Naive B cell (primary cell): Measurements from ENCODE around the gene SH3BP1. TPM values are rescaled to one million over a fixed set of nuclear protein-coding genes. Genes with fewer than 3 reads are reported as not detected.
"Not testable (repeated sequence)": the region's sequence is repeated elsewhere in the genome, so short reads cannot be mapped to it uniquely, and the experiment has no call there.

ENCODE experiments used
- ATAC-seq, 2 donors: fragments of 150-1000 bp; cut with Tn5 transposase; 2 replicates each; pipeline ENCODE4 v1.10.0; 2021; ENCODE audit warnings: low read depth in 2 of 2, mild to moderate bottlenecking in 2 of 2, moderate library complexity in 2 of 2
- DNase-seq: peaks from one replicate; pipeline ENCODE4 v3.0.0; 2022
- H3K27ac Mint-ChIP-seq, 6 donors: one replicate each; pipeline ENCODE4 v1.8.0; 2020 to 2022; ENCODE audit warnings: mild to moderate bottlenecking in 6 of 6, mixed read lengths in 6 of 6, moderate library complexity in 5 of 6, inconsistent platforms in 2 of 6
- H3K27me3 Mint-ChIP-seq, 3 donors: one replicate each; pipeline ENCODE4 v1.8.0; 2021 to 2022; ENCODE audit warnings: mixed read lengths in 3 of 3, mild to moderate bottlenecking in 1 of 3
- H3K36me3 Mint-ChIP-seq, 2 donors: one replicate each; pipeline ENCODE4 v1.8.0; 2020 to 2022; ENCODE audit warnings: mixed read lengths in 2 of 2, inconsistent platforms in 1 of 2, mild to moderate bottlenecking in 1 of 2
- H3K4me1 Mint-ChIP-seq, 3 donors: one replicate each; pipeline ENCODE4 v1.8.0; 2020 to 2022; ENCODE audit warnings: mixed read lengths in 3 of 3, inconsistent platforms in 1 of 3, mild to moderate bottlenecking in 1 of 3, moderate library complexity in 1 of 3
- H3K4me3 Mint-ChIP-seq, 8 donors: one replicate each; pipeline ENCODE4 v1.8.0; 2020 to 2022; ENCODE audit warnings: mild to moderate bottlenecking in 8 of 8, mixed read lengths in 8 of 8, moderate library complexity in 8 of 8, inconsistent platforms in 2 of 8
- H3K9me3 Mint-ChIP-seq, 7 donors: one replicate each; pipeline ENCODE4 v1.8.0; 2020 to 2022; ENCODE audit warnings: mixed read lengths in 7 of 7, mild to moderate bottlenecking in 5 of 7, inconsistent platforms in 2 of 7, moderate library complexity in 1 of 7
- polyA plus RNA-seq, 6 donors: library from polyadenylated mRNA; unstranded; fragments of 300-500 nt; fragmentation: Illumina TruSeq; gene quantifications; one replicate each; pipeline ENCODE4 v1.2.3, GENCODE V29; 2021; ENCODE audit warnings: low read depth in 6 of 6

The SH3BP1 gene
- polyA plus RNA-seq, 6 donors from 2014 or later, result 2.7 to 8.0 (median 3.2) TPM

DNA sequence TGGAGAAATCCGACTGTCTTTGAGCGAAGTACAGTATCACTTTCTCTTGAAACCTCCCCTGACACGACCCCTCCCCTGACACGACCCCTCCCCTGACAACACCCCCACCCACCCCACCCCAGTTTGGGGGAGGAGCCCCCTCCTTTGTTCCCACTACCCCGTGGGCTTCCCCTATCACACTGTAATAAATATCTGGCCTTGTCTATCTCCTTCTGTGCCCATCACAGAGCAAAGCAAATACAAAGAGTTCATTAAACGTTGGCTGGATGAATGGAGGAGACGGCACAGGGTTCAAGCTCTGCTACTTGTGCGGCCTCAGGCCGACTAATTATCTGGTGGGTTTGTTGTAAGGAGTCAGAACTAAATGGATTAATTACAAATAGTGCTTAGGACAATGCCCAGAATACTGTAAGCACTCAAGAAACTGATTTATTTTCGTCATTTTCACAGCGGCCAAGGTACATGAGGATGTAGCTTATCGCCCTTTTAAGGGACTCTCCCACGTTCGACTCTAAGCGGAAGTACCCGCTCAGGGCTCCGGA lies 31.5 kb upstream of the SH3BP1 start:
- Mint-ChIP-seq H3K27ac (peak overlapping the region; percentile 97 to 99 (median 98)), H3K36me3 (no peaks in the 10 kb centered on the region), H3K4me3 (peak overlapping the region; percentile 86 to 95 (median 93)), H3K9me3 (no peaks in the 10 kb centered on the region), H3K4me1 (peaks cover 25 to 35% (median 34%) of the 10 kb centered on the region in 3 donors), H3K27me3 (peaks cover 4 to 14% (median 10%) of the 10 kb centered on the region in 3 donors)
- no peak for DNase-seq
- ATAC-seq, result peak; percentile 10 to 79

DNA sequence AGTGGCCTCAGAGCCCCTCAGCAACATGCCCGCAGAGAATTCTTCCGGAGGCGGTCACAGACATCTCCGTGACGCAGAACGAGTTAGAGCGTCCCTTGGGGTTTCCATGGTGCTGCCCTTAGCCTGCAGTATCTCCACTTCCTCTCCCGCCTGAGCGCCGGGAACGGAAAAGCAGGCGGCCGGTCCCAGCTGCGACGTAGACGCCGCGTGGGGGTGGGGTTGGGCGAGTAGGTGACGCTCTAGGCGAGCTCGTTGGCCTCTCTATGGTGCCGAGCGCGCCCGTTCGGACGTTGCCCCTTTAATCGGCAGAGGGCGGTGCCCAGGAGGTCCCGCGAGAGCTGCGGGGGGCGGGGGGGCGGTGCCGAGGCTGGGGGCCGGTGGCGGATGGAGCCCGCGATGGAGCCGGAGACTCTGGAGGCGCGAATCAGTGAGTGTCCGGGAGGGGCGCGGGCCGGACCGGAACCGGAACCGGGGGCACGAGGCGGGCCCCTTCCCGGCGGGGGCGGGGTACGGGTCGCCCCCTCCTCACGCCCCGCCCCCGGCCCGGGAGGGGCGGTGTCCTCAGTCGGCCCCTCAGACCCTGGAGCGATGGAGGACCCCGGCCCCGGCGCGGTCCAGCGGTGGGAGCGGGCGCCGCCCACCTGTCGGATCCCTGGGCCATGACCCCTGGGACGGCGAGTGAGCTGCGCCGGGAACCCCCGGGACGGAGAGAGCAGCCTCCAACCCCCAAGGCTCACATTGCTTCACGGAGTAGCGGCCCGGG lies 30.8 kb upstream of the SH3BP1 start, which contains the start of gene GGA1:
TSS of gene GGA1 (plus strand) at position 358 of the 763 bp plus-strand sequence. CDS start at position 385, 27 bp downstream.
- H3K27ac Mint-ChIP-seq, result peak within 1 kb of the TSS; percentile 97 to 99 (median 98)
- H3K36me3 Mint-ChIP-seq, result no peaks in the 10 kb centered on the region
- DNase-seq, result peak; percentile 95
- peak; percentile 71 to 77 for ATAC-seq
- peak within 1 kb of the TSS; percentile 86 to 97 (median 94) for H3K4me3 Mint-ChIP-seq
- H3K4me1 Mint-ChIP-seq, result peaks cover 25 to 40% (median 36%) of the 10 kb centered on the region in 3 donors
- H3K27me3 Mint-ChIP-seq, result peaks cover 4 to 14% (median 10%) of the 10 kb centered on the region in 3 donors
- H3K9me3 Mint-ChIP-seq, result no peaks in the 10 kb centered on the region

DNA sequence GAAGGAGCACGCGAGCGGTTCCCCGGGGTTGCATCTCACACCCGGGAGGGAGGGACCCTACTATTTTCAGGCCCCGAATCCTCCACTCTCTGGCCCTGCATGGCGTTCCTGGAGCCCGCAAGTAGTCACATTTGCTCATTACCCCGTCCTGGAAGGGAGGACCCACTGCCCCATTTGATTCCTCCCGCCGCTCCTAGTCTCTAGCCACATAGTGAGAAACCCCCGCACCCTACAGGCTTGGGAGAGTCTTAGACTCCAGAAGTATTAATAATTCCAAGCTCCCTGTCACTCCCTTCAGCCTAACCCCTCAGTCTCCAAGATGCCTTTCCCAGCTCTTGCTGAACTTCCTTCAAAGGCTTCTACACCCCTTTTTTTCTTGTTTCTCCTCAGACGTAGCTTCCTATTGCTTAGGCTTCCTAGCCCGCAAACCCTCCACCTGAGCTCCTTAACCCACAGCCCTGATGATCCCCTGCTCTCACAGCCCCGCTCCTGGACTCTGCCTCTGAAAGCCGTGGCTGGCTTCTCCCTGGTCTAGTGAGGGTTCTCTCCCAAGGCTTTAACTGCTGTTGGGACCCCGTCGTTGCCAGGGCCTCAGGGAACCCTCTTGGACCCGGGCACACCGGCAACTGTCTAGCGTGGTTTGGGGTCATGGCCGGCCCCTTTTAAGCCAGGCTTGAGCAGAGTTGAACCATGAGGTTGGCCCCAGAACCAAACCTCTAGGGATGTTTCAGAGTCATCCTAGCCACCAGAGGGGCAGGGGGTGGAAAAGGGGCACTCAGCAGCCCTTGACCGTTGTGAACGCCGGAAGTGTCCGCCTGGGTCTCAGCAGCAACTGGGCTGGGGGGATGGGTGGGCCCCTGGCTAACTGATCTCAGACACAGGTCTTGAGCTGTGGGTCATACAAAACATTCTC lies 30.0 kb upstream of the SH3BP1 start:
- no peak for ATAC-seq
- DNase-seq, result no peak
- Mint-ChIP-seq H3K36me3 (no peaks in the 10 kb centered on the region), H3K27me3 (peaks cover 4 to 14% (median 10%) of the 10 kb centered on the region in 3 donors), H3K9me3 (no peaks in the 10 kb centered on the region), H3K4me1 (peaks cover 25 to 41% (median 37%) of the 10 kb centered on the region in 3 donors), H3K27ac (peak overlapping the region; percentile 36 to 97 (median 94)), H3K4me3 (peak overlapping the region; percentile 86 to 97 (median 92))

DNA sequence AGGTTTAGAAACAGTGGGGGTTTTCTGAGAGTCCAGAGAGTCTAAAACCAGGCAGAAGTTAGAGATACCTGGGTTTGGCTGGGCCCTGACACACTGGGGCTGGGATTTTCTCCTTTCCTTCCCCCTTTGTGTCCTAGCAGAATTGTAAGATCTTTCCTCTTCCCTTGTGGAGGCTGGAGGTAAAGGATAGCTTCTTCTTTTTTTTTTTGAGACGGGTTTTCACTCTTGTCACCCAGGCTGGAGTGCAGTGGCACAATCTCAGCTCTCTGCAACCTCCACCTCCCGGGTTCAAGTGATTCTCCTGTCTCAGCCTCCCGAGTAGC lies 29.4 kb upstream of the SH3BP1 start:
- Mint-ChIP-seq H3K27ac (peak overlapping the region in 4 of 6 donors; percentile 71 to 97 (median 80)), H3K4me1 (peaks cover 25 to 41% (median 37%) of the 10 kb centered on the region in 3 donors), H3K27me3 (peaks cover 4 to 10% (median 9%) of the 10 kb centered on the region in 3 donors), H3K4me3 (peak overlapping the region; percentile 86 to 97 (median 92))
- H3K36me3 Mint-ChIP-seq, H3K9me3 Mint-ChIP-seq, DNase-seq, ATAC-seq: not testable (repeated sequence)

DNA sequence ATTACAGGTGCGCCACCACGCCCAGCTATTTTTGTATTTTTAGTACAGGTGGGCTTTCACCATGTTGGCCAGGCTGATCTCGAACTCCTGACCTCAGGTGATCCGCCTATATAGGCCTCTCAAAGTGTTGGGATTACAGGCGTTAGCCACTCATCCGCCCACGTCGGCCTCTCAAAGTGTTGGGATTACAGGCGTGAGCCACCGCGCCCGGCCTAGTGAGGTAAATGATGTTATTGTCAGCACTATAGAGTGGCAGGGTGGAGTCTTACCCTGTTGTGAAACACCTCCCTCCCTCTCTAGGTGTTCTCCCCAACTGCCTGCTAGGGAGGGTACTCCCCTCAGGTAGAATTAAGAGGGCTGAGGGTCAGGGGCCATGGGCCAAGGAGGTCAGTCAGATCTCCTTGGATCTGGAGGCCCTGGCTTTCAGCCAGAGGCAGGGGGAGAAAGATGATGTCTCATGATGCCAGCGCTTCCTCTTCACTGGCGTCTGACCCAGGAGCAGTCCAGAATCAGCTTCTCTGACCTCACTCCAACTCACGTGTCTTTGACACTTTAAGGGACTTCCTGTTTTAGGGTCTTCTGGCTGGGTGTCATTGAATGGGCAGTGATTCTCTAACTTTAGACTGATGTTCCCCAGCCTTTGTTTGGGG lies 28.9 kb upstream of the SH3BP1 start:
- ATAC-seq (no peak), DNase-seq (no peak)
- H3K4me1 Mint-ChIP-seq, result peaks cover 25 to 41% (median 37%) of the 10 kb centered on the region in 3 donors
- no peaks in the 10 kb centered on the region for H3K9me3 Mint-ChIP-seq
- H3K27me3 Mint-ChIP-seq, result peaks cover under 1 to 5% (median 4%) of the 10 kb centered on the region in 3 donors
- peak overlapping the region in 6 of 8 donors; percentile 30 to 97 (median 92) for H3K4me3 Mint-ChIP-seq
- peak overlapping the region in 4 of 6 donors; percentile 52 to 97 (median 80) for H3K27ac Mint-ChIP-seq
- H3K36me3 Mint-ChIP-seq, result no peaks in the 10 kb centered on the region

DNA sequence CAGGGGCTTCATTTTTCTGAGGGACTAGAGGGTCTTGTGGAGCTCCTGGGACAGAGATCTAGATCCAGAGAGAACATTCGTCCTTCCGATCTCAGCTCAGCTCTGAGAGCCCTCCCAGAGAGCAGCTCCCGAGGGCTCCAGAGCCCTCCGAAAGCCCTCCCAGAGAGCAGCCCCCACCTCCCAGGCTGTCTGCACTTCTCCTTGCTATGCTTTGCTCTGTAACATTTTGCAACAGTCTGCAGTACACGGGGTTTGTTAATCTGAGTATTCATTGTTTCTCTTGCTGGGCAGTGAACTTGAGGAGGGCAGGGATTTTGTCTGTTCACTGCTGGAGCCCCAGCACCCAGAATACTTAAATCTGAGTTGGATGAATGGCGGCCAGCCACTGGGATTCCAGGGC lies 28.3 kb upstream of the SH3BP1 start:
- no peaks in the 10 kb centered on the region for H3K9me3 Mint-ChIP-seq
- H3K27me3 Mint-ChIP-seq, result no peaks in the 10 kb centered on the region
- H3K4me3 Mint-ChIP-seq, result peak overlapping the region in 4 of 8 donors; percentile 16 to 97 (median 80)
- H3K36me3 Mint-ChIP-seq, result no peaks in the 10 kb centered on the region
- peak overlapping the region in 3 of 6 donors; percentile 52 to 97 (median 76) for H3K27ac Mint-ChIP-seq
- ATAC-seq (no peak), DNase-seq (no peak)
- peaks cover 25 to 41% (median 37%) of the 10 kb centered on the region in 3 donors for H3K4me1 Mint-ChIP-seq

DNA sequence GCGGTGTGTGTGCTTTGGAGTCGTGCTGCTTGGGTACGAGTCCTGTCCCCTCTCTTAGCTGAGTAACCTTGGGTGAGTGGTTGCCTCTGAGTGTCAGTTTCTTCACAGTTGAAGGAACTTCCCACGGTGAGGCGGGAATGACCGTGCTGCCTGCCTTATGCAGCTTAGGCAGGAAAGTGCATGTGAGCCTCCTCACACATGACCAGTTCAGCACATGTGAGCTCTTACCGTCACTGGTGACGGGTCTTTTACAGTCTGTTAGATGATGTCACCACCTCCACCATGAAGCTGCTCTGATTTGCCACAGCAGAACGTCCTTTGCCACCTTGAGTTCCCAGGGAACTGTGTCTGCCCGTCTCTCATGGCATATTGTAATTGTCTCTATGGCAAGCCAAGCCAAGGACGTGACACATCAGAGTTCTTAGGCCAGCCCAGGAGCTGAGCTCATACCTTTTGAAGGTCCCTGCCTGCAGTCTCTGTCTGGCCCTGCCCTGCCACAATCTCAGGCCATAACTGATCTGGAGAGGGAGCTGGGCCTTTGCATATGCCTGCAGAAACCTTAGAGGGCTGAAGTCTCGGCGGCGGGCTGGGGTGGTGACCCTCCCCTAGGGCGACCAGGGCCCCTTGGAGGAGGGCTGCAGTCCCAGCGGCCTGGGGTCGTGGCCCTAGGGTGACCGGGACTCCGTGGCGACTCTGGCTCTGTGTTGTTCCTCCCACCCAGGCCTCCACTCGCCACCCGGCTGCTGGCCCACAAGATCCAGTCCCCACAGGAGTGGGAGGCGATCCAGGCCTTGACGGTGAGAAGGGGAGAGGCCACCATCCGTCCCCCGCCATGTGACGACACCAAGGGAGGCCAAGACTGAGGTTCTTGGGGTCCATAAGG lies 23.0 kb upstream of the SH3BP1 start:
- no peaks in the 10 kb centered on the region for H3K9me3 Mint-ChIP-seq
- no peak for DNase-seq
- peak overlapping the region in 1 of 8 donors; percentile 37 for H3K4me3 Mint-ChIP-seq
- no peaks in the 10 kb centered on the region for H3K27me3 Mint-ChIP-seq
- H3K36me3 Mint-ChIP-seq, result no peaks in the 10 kb centered on the region
- ATAC-seq, result peak; percentile 56 to 61
- peak overlapping the region in 3 of 6 donors; percentile 24 to 49 (median 37) for H3K27ac Mint-ChIP-seq
- peaks cover 0 to 10% (median 8%) of the 10 kb centered on the region in 3 donors for H3K4me1 Mint-ChIP-seq

DNA sequence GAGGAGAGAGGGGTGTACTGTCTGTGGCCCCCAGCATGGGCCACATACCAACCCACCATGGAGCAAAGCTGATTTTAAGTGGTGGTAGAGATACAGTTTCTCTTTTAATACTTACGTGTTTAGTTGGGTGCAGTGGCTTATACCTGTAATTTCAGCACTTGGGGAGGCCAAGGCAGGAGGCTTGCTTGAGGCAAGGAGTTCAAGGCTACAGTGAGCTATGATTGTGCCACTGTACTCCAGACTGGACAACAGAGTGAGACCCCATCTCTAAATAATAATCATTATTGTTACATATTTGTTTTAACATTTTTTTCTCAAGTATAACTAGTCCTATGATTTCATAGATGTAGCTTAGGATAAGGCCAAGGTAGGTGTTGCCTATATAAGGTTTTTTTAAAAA lies 22.0 kb upstream of the SH3BP1 start:
- no peak overlapping the region for H3K4me3 Mint-ChIP-seq
- DNase-seq (no peak), ATAC-seq (no peak)
- no peaks in the 10 kb centered on the region for H3K27me3 Mint-ChIP-seq
- no peaks in the 10 kb centered on the region for H3K9me3 Mint-ChIP-seq
- H3K36me3 Mint-ChIP-seq, result no peaks in the 10 kb centered on the region
- peak overlapping the region in 2 of 6 donors; percentile 72 to 83 for H3K27ac Mint-ChIP-seq
- H3K4me1 Mint-ChIP-seq, result peaks cover 0 to 11% (median 10%) of the 10 kb centered on the region in 3 donors

DNA sequence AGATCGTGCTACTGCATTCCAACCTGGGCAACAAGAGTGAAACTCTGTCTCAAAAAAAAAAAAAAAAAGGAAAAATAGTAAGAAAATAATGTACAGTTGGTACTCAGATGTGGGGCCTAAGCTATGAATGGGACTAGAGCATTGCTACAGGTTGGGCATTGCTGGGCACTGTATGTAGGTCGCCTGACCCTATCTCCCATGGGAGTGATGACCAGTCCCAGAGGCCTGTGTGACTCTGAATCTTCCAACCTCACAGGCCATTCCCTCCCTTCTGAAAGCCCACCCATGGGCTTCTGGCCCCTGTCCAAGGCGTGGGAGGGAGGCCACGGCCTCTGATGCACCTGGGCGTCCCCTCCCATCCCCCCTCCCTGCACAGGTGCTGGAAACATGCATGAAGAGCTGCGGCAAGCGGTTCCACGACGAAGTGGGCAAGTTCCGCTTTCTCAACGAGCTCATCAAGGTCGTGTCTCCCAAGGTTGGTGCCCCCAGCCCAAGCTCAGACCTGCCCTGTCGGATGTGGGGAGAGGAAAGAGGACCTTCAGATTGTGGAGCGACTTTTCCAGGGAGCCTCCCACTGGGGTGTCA lies 21.3 kb upstream of the SH3BP1 start:
- Mint-ChIP-seq H3K36me3 (no peaks in the 10 kb centered on the region), H3K4me1 (peaks cover 0 to 17% (median 5%) of the 10 kb centered on the region in 3 donors), H3K27ac (peak overlapping the region in 4 of 6 donors; percentile 47 to 83 (median 72)), H3K27me3 (no peaks in the 10 kb centered on the region), H3K9me3 (no peaks in the 10 kb centered on the region), H3K4me3 (peak overlapping the region in 5 of 8 donors; percentile 1 to 60 (median 25))
- DNase-seq, result peak; percentile 29
- ATAC-seq, result peak; percentile 64 to 69

DNA sequence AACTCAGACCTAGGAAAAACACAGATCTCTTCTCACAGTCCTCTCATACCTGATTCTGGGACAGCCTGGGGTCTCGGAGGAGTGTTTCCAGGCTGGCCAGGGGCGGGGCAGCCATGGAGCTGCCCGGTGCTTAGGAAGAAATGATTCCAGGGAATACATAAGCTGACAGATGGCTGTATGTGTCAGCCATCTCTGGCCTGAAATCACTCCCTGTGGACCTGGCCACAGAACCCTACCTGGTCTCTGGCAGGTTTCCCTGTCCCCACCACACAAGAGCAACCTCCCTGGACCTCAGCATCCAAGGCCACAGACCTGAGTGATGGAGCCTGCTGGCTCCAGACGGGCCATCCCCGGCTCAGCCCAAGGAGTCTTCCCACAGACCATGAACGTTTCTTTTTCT lies 20.8 kb upstream of the SH3BP1 start:
- DNase-seq (no peak), ATAC-seq (no peak)
- Mint-ChIP-seq H3K9me3 (no peaks in the 10 kb centered on the region), H3K4me1 (peaks cover 2 to 18% (median 3%) of the 10 kb centered on the region in 3 donors), H3K36me3 (no peaks in the 10 kb centered on the region), H3K27me3 (no peaks in the 10 kb centered on the region), H3K27ac (peak overlapping the region in 3 of 6 donors; percentile 22 to 73 (median 72)), H3K4me3 (peak overlapping the region in 3 of 8 donors; percentile 1 to 60 (median 32))

DNA sequence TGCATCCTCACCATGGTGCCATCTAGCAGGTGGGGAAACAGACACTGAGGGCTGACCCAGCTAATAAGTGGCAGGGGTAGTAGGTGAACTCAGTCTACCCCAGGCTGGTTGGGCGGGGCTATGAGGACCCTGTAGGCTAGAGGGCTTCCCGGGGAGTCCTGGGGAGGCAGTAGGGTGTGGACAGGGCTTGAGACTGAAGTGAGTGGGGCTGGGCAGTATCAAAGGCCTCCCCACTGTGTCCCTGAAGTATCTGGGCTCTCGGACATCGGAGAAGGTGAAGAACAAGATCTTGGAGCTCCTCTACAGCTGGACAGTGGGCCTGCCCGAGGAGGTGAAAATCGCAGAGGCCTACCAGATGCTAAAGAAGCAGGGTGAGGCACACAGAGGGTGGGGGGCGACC lies 19.5 kb upstream of the SH3BP1 start:
- ATAC-seq, result no peak
- no peaks in the 10 kb centered on the region for H3K27me3 Mint-ChIP-seq
- H3K36me3 Mint-ChIP-seq, result no peaks in the 10 kb centered on the region
- H3K9me3 Mint-ChIP-seq, result no peaks in the 10 kb centered on the region
- H3K27ac Mint-ChIP-seq, result peak overlapping the region in 5 of 6 donors; percentile 41 to 76 (median 64)
- H3K4me1 Mint-ChIP-seq, result peaks cover 10 to 21% (median 13%) of the 10 kb centered on the region in 3 donors
- DNase-seq, result no peak
- H3K4me3 Mint-ChIP-seq, result no peak overlapping the region
